ENCODE measurements around the gene RTL1.

RTL1 gene

DNA sequence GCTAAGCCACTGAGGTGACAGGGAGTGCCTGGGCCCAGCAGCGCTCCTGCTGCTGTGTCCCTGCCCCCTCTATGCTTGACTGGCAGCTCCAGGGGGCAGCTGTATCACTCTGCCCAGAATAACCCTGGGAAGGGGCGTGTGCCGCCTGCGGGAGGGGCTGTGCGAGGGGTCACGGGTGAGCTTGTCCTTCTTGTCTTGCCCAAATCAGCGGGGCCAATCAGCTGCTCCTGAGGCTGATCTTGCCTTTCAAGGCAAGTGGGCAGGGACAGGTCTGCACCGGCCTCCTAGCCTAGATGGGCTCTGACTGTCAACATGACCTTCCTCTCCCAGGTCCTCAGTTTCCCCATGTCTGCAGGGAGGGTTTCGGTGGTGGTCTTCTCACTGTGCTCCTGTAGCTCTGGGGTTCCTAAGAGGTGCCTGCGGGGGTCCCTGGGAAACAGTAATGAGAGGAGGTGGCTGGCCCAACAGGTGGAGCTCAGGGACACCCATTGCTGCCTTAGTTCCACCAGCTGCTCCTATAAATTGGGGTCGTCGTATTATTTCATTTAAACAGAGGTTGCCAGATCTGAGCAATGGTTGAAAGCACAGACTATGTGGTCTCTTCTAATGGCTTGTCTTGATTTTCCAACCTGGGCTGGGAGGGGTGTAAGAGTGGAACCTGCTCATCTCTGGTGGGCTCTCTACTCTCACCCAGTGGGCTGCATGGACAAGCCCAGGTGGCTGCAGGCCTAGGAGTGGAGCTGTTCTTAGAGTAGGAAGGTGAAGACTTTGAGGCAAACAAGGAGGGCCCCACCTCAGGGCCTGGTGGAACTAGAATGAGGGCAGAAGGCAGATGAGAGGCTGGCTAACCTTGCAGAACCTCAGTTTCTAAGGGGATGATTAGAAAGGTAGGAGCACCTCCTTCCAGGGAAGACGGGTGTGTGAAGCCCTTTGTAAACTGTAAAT is 11.7 kb downstream of the RTL1 start:
- TF ChIP-seq GATA3 (IDR thresholded peaks at IDR 0.05; ENCODE audit: low read depth, low read length) (no peak), GATA2 (IDR thresholded peaks at IDR 0.05; ENCODE audit: low read depth, low read length) (no peak)

DNA sequence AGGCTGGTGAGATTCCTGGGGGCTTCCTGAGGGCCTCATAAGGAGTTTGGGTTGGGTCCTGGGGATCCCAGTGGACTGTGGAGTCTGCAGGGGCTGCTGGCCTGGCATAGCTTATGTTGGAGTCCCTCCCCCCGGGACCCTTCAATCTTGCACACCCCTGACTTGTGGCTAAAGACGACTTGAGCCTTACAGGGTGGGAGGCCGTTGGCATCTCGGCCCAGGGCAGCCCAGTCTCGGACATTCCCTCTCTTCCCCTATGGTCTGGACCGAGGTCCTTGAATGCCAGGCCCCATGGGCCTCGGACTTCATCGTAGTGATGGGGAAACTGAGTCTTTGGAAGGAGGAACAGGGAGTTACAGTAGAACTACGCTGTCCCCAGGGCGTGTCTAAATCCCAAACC is 12.5 kb downstream of the RTL1 start:
- TF ChIP-seq GATA3 (IDR thresholded peaks at IDR 0.05; ENCODE audit: low read depth, low read length): no peak
- TF ChIP-seq GATA2 (IDR thresholded peaks at IDR 0.05; ENCODE audit: low read depth, low read length): no peak

DNA sequence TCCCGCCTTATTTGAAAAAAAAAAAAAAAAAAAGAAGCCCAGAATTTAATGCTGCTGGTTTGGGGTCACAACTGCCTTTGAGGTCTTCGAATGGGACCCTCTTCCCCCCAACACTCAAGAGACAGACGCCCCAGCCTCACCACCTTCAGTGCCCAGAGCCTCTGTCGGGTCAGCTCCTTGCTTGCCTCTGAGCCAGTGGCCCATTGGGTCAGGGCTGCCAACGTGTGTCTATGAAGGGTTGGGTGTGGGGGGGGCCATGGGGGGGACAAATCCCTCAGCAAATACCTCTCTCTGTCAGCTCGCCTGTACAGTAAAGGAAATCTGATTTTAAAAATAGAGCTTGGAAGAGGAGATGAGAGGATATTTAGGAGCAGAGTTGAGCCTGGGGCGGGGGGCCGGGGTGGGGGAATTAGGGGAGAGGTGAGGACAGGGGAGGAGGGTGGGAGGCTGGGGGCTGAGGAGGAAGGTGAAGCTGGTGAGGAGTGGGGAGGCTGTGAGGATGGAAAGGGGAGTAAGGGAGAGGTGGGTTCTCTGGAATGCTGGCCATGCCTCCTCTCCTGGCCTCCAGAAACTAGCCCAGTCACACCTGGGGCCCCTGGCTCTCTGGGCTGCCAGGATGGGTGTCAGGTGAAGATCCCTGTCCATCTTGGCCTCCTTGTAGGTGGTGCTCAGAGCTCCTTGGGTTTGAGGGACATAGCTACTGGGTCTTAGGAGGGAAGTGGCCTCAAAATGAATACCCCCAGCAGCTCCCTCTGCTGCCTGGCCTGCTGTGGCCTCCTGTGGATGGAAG is 13.3 kb downstream of the RTL1 start:
- TF ChIP-seq GATA3 (IDR thresholded peaks at IDR 0.05; ENCODE audit: low read depth, low read length) (no peak), GATA2 (IDR thresholded peaks at IDR 0.05; ENCODE audit: low read depth, low read length) (no peak)

DNA sequence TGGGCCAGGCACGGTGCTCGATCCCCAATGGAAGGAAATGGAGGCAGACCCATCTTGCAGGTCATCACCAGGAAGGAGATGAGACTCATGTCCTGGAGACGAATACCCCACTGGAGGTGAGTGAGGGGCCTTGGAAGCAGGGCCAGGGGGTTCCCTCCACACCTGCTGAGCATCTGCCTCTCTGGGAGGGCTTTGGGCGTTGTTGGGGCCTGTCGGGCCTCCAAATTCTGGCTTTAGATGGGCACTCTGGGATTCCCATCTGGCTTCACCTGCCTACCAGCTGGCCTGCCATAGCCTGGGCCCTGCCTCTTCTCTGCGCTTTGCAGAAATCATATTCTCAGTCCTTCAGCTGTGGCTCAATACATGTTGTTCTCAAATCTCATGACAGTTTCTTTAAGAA is 13.9 kb downstream of the RTL1 start:
- TF ChIP-seq GATA2 (IDR thresholded peaks at IDR 0.05; ENCODE audit: low read depth, low read length): no peak
- no peak for TF ChIP-seq GATA3 (IDR thresholded peaks at IDR 0.05; ENCODE audit: low read depth, low read length)

DNA sequence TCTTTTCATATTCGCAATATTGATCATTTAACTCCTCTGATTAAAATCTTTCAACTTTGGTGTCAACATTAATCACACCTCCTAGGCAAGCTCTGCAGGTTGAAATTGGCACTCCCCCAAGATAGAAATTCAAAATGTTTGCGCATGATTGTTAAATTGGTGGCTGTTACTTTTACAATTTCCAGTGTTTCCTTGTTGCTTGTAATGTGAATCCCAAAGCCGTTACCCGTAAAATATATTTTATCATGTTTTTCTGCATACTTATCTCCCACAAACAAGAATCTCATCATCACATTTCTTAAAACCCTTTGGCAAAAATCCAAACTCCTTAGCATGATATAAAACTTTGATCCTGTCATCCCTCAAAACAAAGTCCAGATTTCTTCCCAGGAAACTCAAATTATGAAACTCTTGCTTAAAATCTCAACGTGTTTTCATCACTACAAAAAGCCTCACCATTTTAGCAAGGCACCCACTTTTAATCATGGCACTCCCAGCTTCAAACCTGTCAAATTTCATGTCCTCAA is 14.7 kb downstream of the RTL1 start:
- TF ChIP-seq GATA3 (IDR thresholded peaks at IDR 0.05; ENCODE audit: low read depth, low read length) (no peak), GATA2 (IDR thresholded peaks at IDR 0.05; ENCODE audit: low read depth, low read length) (no peak)

DNA sequence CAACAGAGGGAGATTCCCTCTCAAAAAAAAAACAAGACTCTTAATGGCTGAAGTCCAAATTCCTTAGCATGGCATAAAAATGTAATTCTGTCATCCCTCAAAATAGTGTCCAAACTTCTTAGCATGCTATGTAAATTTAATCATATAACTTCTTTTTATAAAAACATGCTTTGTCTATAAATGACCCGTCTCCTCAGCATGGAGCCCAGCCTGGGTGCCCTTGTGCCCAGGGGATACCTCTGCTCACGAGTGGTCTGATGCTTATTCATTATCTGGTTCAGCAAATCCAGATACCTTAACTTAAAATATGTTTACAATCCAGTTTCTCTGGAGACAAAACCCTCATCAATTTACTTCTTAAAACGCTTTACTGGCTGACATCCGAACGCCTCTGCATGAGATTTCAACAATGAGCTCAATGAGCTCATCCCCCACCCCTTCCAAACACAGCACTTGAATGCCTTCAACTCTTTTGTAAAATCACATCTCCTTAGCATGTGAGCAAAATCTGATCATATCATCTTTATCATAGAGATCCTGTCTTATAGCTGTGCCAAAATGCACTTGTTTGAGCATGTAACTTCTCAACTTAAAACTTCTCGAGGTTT is 15.7 kb downstream of the RTL1 start:
- no peak for TF ChIP-seq GATA2 (IDR thresholded peaks at IDR 0.05; ENCODE audit: low read depth, low read length)
- no peak for TF ChIP-seq GATA3 (IDR thresholded peaks at IDR 0.05; ENCODE audit: low read depth, low read length)

DNA sequence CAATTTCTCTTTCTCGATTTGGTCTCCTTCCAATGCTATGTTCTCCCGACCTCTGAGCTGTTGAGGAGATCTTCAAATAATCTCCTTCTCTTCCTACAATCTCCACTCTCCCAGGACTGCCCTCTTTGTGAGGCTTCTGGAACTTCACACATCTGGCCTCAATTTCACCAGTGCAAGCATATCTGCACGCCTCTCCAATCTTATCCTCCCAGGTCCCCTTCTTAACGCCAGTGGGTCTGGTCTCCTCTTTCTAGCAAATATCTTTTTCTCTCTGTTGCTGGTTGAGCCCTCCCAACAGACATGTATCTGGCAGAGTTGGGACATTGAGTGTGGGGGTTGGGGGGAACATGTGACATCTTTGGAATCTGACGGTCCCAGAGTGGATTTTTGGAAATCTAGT is 17.9 kb downstream of the RTL1 start:
- no peak for TF ChIP-seq GATA2 (IDR thresholded peaks at IDR 0.05; ENCODE audit: low read depth, low read length)

DNA sequence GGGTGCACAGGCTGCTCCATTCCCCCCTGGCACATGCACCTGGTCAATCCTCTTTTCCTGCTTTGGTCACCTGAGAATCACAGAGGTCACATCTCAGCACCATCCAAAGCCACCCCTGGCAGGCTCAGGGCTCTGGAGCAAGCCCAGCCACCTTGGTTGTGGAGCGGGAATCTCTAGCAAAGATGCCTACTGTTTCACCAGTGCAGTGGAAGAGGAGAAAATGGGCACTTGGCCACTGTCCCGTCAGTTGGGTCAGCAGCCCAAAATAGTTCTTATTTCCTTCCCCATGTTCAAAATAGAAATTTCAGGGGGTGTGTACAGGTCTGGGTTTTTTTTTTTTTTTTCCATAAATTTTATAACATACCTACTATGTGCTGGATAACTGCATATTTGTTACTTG is 18.3 kb downstream of the RTL1 start:
- TF ChIP-seq GATA3 (IDR thresholded peaks at IDR 0.05; ENCODE audit: low read depth, low read length) (no peak), GATA2 (IDR thresholded peaks at IDR 0.05; ENCODE audit: low read depth, low read length) (no peak)

DNA sequence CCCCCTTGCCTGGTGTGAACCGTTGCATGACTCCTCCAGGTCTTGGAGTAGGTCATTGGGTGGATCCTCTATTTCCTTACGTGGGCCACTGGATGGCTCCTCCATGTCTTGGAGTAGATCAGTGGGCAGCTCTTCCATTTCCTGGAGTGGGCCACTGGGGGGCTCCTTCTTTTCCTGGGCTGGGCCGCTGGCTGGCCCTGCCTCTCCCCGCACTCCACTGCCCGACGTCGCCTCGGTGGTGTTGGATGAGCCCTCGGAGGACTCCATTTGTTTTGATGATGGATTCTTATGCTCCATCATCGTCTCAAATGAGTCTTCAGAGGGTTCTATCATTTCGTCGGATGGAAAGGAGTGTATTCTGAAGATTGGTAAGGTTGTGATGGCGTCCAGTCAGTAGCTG is 19.1 kb downstream of the RTL1 start:
- TF ChIP-seq GATA2 (IDR thresholded peaks at IDR 0.05; ENCODE audit: low read depth, low read length) (no peak), GATA3 (IDR thresholded peaks at IDR 0.05; ENCODE audit: low read depth, low read length) (no peak)

DNA sequence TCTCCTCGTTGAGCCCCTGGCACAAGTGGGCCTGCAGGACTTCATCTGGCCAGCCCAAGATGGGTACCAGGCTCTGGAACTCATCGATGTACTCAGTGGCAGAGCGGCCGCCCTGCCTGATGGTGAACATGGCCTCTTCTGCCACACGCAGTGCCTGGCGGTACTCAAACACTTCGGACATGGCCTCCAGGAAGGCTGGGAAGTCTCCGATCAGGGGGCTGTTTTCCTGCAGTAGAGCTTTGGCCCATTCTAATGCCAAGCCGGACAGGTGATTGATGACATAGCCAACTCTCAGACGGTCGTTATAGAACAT is 19.8 kb downstream of the RTL1 start:
- no peak for TF ChIP-seq GATA2 (IDR thresholded peaks at IDR 0.05; ENCODE audit: low read depth, low read length)
- no peak for TF ChIP-seq GATA3 (IDR thresholded peaks at IDR 0.05; ENCODE audit: low read depth, low read length)

DNA sequence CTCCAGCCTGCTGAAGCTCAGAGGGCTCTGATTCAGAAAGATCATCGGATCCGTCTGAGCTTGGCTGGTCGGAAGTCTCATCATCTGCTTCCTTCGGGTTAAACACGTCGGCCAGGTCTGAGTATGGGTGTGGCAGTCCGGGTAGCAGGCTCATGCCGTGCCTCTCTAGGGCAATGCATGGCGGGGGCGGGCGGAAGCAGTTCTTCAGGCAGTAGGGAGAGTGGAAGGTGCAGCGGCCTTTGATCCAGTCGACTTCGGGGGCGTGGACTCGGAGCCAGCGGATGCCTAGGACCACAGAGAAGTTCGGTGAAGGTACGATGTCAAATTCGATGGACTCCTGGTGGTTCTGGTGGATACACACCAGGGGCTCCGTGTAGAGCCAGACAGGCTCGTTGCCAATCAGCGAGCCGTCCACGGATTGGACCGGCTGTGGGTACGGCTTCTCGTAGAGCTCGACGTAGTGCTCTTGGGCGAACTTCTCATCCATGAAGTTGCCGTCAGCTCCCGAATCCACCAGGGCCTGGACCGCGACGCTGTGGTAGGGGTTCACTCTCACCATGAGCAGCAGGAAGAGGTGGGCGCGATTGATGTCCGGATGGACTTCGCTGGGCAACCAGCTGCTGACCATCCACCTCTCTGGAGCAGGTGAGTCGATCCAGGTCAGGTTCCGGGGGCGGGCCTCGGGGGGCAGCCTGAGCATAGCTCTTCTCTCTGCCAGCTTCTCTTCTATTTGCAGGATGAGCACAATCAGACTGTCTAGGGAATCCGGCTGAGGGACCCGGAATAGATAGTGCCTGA is 20.3 kb downstream of the RTL1 start:
- TF ChIP-seq GATA3 (IDR thresholded peaks at IDR 0.05; ENCODE audit: low read depth, low read length) (no peak), GATA2 (IDR thresholded peaks at IDR 0.05; ENCODE audit: low read depth, low read length) (no peak)

DNA sequence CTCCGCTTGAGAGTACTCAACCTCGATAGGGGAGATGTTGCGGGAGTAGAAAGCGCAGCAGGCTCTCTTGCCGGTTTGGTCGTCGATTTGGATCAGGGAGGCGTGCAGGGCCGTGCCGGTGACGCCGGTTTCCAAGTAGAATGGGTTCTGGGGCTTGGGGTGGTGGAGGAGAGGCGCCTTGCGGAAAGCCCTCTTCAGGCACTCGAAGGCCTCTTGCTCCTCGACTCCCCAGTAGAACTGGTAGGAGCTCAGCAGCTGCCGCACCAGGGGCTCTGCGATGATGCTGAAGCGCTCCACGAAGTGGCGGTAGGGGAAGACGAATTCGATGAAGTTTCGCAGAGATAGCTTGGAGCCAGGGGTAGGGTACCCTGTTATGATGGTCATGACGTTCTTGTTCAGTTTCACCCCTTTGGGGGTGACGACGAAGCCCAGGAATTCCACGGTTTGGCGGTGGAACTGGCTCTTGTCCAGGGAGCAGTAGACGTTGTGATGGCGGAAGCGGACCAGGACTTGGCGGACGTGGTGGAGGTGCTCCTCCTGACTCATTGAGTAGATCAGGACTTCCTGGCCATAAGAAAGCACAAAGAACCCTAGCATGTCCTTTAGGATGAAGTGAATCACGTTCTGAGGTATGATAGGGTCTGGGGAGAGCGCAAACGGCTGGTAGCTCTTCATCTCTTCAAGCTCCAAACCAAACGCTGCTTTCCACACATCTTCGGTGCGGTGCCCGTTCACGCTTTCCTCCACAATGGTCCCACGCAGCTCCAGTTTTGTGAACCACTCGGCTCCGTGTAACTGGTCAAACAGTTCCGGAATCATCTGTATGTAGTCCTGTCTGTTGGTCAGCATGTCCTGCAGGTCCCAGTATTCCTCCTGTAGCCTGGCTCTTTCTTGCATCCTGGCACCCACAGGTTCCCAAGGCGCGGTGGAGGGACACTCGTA is 21.2 kb downstream of the RTL1 start:
- TF ChIP-seq GATA3 (IDR thresholded peaks at IDR 0.05; ENCODE audit: low read depth, low read length) (no peak), GATA2 (IDR thresholded peaks at IDR 0.05; ENCODE audit: low read depth, low read length) (no peak)

Measured in SH-SY5Y (cell line).